K562 treated with DMSO at 1 percent for 48 hours (cell line): ENCODE data around the gene PHLDB2. TPM values are rescaled to one million over a fixed set of nuclear protein-coding genes. Genes with fewer than 3 reads are reported as not detected.

Experiments
- total RNA-seq: library from RNA; unstranded; fragments of 300-600 nt; gene quantifications from 2 replicates; pipeline ENCODE4 v1.2.3, GENCODE V29; 2022; ENCODE audit warnings: low replicate concordance; ENCODE audit errors: extremely low read depth

Gene PHLDB2
- total RNA-seq: not detected in 2 replicates

DNA sequence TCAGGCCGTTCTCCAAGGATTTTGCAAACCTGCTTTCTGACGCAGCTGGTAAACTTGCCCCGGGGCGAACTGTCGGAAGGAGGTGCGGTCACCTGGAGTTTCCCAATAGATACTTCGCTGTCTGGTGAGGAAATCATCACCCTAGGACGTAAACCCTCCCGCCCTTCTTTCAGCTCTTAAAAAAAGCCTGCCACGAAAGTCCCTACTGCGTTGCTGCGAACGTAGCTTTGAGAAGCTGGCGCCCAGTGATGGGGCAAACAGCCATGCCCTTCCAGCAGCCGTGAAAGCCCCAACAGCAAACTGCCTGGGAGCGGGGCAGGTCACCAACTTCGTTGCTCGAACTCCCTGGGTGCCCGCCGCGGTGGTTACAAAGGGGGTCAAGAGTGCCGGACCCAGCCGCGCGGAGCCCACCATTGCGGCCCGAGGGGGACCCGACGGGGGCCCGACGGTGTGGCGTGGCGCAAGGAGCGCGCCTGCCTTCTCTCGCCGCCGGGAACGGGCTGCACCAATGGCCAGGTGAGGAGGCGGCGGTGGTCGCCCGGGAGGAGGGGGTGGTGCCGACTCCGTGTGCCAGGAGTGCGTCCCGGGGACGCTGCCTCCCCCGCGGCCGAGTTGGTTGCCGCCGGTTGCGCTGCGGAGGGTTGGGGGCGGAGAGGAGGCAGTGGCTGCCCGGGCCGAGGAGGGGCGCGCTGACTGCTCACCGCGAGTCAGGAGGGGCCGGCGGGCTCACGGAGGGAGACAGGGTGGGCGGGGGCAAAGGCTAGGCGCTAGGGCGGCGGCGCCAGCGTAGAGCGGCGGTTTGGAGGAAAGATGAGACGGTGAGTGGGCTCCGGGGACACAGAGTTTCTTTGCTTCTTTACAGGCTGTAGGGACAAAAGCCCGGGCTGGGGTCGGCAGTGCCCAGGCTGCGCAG lies at the start of gene PHLDB2:
Gene PHLDB2 (plus strand): TSS at position 205 of the 913 bp plus-strand sequence. CDS start 24,813 bp downstream, outside the sequence.

DNA sequence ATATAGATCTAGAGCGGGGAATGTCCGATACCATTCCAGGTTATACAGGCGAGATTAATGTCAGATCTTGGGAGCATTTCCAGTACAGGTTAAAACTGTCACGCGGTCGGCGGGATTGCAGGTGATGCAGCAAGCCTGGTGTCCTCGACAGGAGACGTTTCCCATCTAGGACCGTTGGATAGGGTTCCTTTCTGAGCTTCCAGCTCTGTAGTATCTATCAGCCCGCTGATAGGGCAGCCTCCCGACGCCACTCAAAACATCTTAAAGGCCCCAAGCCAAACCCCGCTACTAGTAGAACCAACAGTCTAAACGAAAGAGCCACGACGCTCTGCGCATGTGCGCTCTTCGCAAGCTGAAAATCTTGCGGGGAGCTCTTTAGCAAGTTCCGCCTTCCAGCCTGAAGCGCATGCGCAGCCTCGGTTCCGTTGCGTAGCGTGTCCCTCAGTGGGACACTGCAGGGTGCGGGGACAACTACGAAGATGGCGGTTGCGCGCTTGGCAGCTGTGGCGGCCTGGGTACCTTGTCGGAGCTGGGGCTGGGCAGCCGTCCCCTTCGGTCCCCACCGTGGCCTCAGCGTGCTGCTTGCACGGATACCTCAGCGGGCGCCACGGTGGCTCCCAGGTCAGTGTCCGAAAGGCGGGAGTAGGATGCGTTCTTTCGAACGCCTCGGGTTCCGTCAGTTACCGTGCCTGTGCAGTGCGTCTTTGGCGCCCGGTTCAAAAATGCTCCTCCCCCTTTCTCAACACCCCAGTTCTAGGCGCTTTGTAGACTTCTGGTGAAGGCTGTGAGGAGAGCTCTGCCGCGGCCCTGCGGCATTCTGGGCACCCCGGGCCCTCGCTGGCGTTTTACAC lies 119.7 kb downstream of the PHLDB2 start, which contains the start of gene ABHD10:
Gene ABHD10 (plus strand): TSS at position 444 of the 851 bp plus-strand sequence. CDS start 36 bp downstream, at position 480.

DNA sequence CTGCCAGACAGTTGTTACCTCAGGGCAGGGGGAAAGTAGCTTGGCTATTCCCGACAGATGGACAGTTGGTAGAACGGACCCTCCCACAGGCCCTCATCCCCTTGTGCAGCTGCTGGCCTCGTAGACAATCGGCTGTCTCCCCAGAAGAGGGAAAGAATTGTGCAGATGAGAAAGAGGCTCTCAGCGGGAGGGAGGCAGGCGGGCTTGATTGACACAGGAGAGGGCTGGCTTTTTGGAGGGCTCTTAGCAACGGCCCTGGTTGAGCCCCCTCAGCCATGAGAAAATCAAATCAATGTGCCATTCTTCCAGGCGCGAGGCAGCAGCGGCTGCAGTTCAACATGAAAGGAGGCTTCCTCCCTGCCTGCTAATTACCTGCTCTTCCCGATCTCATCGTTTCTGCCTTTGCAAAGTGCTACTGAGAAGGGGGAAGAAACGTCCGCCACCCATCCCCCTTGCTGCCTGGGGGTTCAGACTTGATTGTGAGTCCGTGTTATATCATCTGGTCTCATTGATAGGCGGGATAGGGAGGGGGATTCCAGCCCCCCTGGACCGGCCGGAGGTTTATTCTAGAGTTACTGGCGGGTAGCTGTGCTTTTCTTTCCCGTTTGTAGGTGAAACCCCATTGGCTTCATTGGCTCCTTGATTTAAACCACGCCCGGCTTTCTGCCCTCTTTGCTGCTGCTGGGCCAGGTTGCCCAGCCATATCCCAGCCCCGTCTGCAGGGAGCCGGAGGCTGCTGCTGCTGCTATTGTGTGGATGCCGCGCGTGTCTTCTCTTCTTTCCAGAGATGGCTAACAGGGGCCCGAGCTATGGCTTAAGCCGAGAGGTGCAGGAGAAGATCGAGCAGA lies 139.8 kb downstream of the PHLDB2 start, which contains the start of gene TAGLN3:
Gene TAGLN3 (plus strand): TSS at position 287 of the 848 bp plus-strand sequence. CDS start 501 bp downstream, at position 788.

Other genes starting within 250 kb of the PHLDB2 start
- gene PLCXD2, start 184.6 kb upstream of the PHLDB2 start, total RNA-seq: not detected in 2 replicates
- not detected in 2 replicates for gene ABHD10, start 119.8 kb downstream of the PHLDB2 start, total RNA-seq
- not detected in 2 replicates for gene TAGLN3, start 139.7 kb downstream of the PHLDB2 start, total RNA-seq
- not detected in 2 replicates for gene TMPRSS7, start 175.5 kb downstream of the PHLDB2 start, total RNA-seq
- gene C3orf52, start 227.1 kb downstream of the PHLDB2 start, total RNA-seq: not detected in 2 replicates